ENCODE results near the gene POLR3E.

POLR3E gene

GRCh38 chr16:22337849-22338635, 40.8 kb downstream of the POLR3E start:
- H3K27me3 ChIP-seq (ENCODE audit: control insufficient read depth in 3 of 3, insufficient read depth in 3 of 3, low read depth in 1 of 3, low read length in 3 of 3) = no peaks in the 10 kb centered on the region
- H2BK120ac ChIP-seq (ENCODE audit: low read depth, low read length) = no peak overlapping the region
- H4K8ac ChIP-seq (ENCODE audit: low read depth, low read length) = no peak overlapping the region
- no peak overlapping the region for H3K27ac ChIP-seq (replicated peaks; ENCODE audit: low read length)
- H3K4me2 ChIP-seq (ENCODE audit: insufficient read depth, low read length, poor library complexity, severe bottlenecking) = no peak overlapping the region
- H2BK12ac ChIP-seq (ENCODE audit: low read length) = no peak overlapping the region
- no peak overlapping the region for H2AFZ ChIP-seq (ENCODE audit: low read length)
- H2AK5ac ChIP-seq (ENCODE audit: low read depth, low read length) = no peak overlapping the region
- no peak overlapping the region for H3K4me3 ChIP-seq (ENCODE audit: low read length in 2 of 2)
- no peak for DNase-seq (ENCODE audit: low spot score)
- no peak overlapping the region for H2BK5ac ChIP-seq (ENCODE audit: low read length)
- no peak overlapping the region for H3K4ac ChIP-seq (ENCODE audit: low read length)
- H4K91ac ChIP-seq (ENCODE audit: low read depth, low read length, poor library complexity) = no peak overlapping the region
- peaks cover 17 to 33% of the 10 kb centered on the region in 2 donors for H3K36me3 ChIP-seq (replicated peaks in 1 of 2; ENCODE audit: control insufficient read depth in 2 of 2, insufficient read depth in 2 of 2, low read length in 2 of 2)
- no CpG with 5 or more reads among the region's 4 CpGs for WGBS, 2 donors (ENCODE audit: extremely low coverage in 2 of 2, insufficient read length in 2 of 2, insufficient replicate concordance in 1 of 2)
- no peaks in the 10 kb centered on the region for H3K4me1 ChIP-seq (ENCODE audit: control insufficient read depth in 2 of 2, insufficient read depth in 1 of 2, low read depth in 1 of 2, low read length in 2 of 2)
- no peak overlapping the region for H3K23ac ChIP-seq (ENCODE audit: low read depth, low read length, poor library complexity)
- H3K9ac ChIP-seq (ENCODE audit: low read depth, low read length, poor library complexity) = no peak overlapping the region
- H3K14ac ChIP-seq (ENCODE audit: low read length) = no peak overlapping the region
- H3K18ac ChIP-seq (ENCODE audit: low read length) = no peak overlapping the region
- H2BK15ac ChIP-seq (ENCODE audit: low read length) = no peak overlapping the region
- H3K79me1 ChIP-seq (ENCODE audit: low read depth, low read length) = no peaks in the 10 kb centered on the region
- peaks cover 18 to 29% of the 10 kb centered on the region in 2 donors for H3K9me3 ChIP-seq (replicated peaks in 1 of 2; ENCODE audit: control insufficient read depth in 2 of 2, insufficient read depth in 1 of 2, low read depth in 1 of 2, low read length in 2 of 2)

GRCh38 chr16:22340945-22341344, 43.7 kb downstream of the POLR3E start:
- Histone ChIP-seq H3K27me3 (ENCODE audit: control insufficient read depth in 3 of 3, insufficient read depth in 3 of 3, low read depth in 1 of 3, low read length in 3 of 3) (no peaks in the 10 kb centered on the region), H3K4me2 (ENCODE audit: insufficient read depth, low read length, poor library complexity, severe bottlenecking) (no peak overlapping the region), H2BK120ac (ENCODE audit: low read depth, low read length) (no peak overlapping the region), H2AK5ac (ENCODE audit: low read depth, low read length) (no peak overlapping the region), H3K27ac (replicated peaks; ENCODE audit: low read length) (no peak overlapping the region), H4K91ac (ENCODE audit: low read depth, low read length, poor library complexity) (no peak overlapping the region), H3K4me1 (ENCODE audit: control insufficient read depth in 2 of 2, insufficient read depth in 1 of 2, low read depth in 1 of 2, low read length in 2 of 2) (no peaks in the 10 kb centered on the region), H2BK5ac (ENCODE audit: low read length) (no peak overlapping the region), H2BK12ac (ENCODE audit: low read length) (no peak overlapping the region), H3K79me1 (ENCODE audit: low read depth, low read length) (no peaks in the 10 kb centered on the region), H2BK15ac (ENCODE audit: low read length) (no peak overlapping the region), H4K8ac (ENCODE audit: low read depth, low read length) (no peak overlapping the region), H3K23ac (ENCODE audit: low read depth, low read length, poor library complexity) (no peak overlapping the region), H3K18ac (ENCODE audit: low read length) (no peak overlapping the region), H3K14ac (ENCODE audit: low read length) (no peak overlapping the region), H3K4ac (ENCODE audit: low read length) (no peak overlapping the region), H3K9ac (ENCODE audit: low read depth, low read length, poor library complexity) (no peak overlapping the region), H3K9me3 (replicated peaks in 1 of 2; ENCODE audit: control insufficient read depth in 2 of 2, insufficient read depth in 1 of 2, low read depth in 1 of 2, low read length in 2 of 2) (peaks cover 7 to 23% of the 10 kb centered on the region in 2 donors), H3K4me3 (ENCODE audit: low read length in 2 of 2) (no peak overlapping the region), H3K36me3 (replicated peaks in 1 of 2; ENCODE audit: control insufficient read depth in 2 of 2, insufficient read depth in 2 of 2, low read length in 2 of 2) (peaks cover 6 to 18% of the 10 kb centered on the region in 2 donors), H2AFZ (ENCODE audit: low read length) (no peak overlapping the region)
- no peak for DNase-seq (ENCODE audit: low spot score)

GRCh38 chr16:22342082-22342481, 44.9 kb downstream of the POLR3E start:
- H3K36me3 ChIP-seq (replicated peaks in 1 of 2; ENCODE audit: control insufficient read depth in 2 of 2, insufficient read depth in 2 of 2, low read length in 2 of 2) = peaks cover 7 to 23% of the 10 kb centered on the region in 2 donors
- DNase-seq (ENCODE audit: low spot score) = no peak
- H3K18ac ChIP-seq (ENCODE audit: low read length) = no peak overlapping the region
- no peak overlapping the region for H3K27ac ChIP-seq (replicated peaks; ENCODE audit: low read length)
- no peak overlapping the region for H2AFZ ChIP-seq (ENCODE audit: low read length)
- no peaks in the 10 kb centered on the region for H3K27me3 ChIP-seq (ENCODE audit: control insufficient read depth in 3 of 3, insufficient read depth in 3 of 3, low read depth in 1 of 3, low read length in 3 of 3)
- no peak overlapping the region for H3K4me2 ChIP-seq (ENCODE audit: insufficient read depth, low read length, poor library complexity, severe bottlenecking)
- H3K79me1 ChIP-seq (ENCODE audit: low read depth, low read length) = no peaks in the 10 kb centered on the region
- no peak overlapping the region for H3K4me3 ChIP-seq (ENCODE audit: low read length in 2 of 2)
- H3K14ac ChIP-seq (ENCODE audit: low read length) = no peak overlapping the region
- no peak overlapping the region for H3K9ac ChIP-seq (ENCODE audit: low read depth, low read length, poor library complexity)
- H2BK5ac ChIP-seq (ENCODE audit: low read length) = no peak overlapping the region
- no peak overlapping the region for H4K8ac ChIP-seq (ENCODE audit: low read depth, low read length)
- H2BK15ac ChIP-seq (ENCODE audit: low read length) = no peak overlapping the region
- no peak overlapping the region for H4K91ac ChIP-seq (ENCODE audit: low read depth, low read length, poor library complexity)
- no peak overlapping the region for H2AK5ac ChIP-seq (ENCODE audit: low read depth, low read length)
- H2BK120ac ChIP-seq (ENCODE audit: low read depth, low read length) = no peak overlapping the region
- H3K9me3 ChIP-seq (replicated peaks in 1 of 2; ENCODE audit: control insufficient read depth in 2 of 2, insufficient read depth in 1 of 2, low read depth in 1 of 2, low read length in 2 of 2) = peaks cover 1 to 12% of the 10 kb centered on the region in 2 donors
- H3K4ac ChIP-seq (ENCODE audit: low read length) = no peak overlapping the region
- H3K4me1 ChIP-seq (ENCODE audit: control insufficient read depth in 2 of 2, insufficient read depth in 1 of 2, low read depth in 1 of 2, low read length in 2 of 2) = no peaks in the 10 kb centered on the region
- no CpG with 5 or more reads among the region's 2 CpGs for WGBS, 2 donors (ENCODE audit: extremely low coverage in 2 of 2, insufficient read length in 2 of 2, insufficient replicate concordance in 1 of 2)
- no peak overlapping the region for H2BK12ac ChIP-seq (ENCODE audit: low read length)
- no peak overlapping the region for H3K23ac ChIP-seq (ENCODE audit: low read depth, low read length, poor library complexity)

GRCh38 chr16:22346483-22346882, 49.3 kb downstream of the POLR3E start:
- H2AK5ac ChIP-seq (ENCODE audit: low read depth, low read length) = no peak overlapping the region
- H2BK15ac ChIP-seq (ENCODE audit: low read length) = no peak overlapping the region
- H2AFZ ChIP-seq (ENCODE audit: low read length) = no peak overlapping the region
- no peak overlapping the region for H3K14ac ChIP-seq (ENCODE audit: low read length)
- no peaks in the 10 kb centered on the region for H3K9me3 ChIP-seq (replicated peaks in 1 of 2; ENCODE audit: control insufficient read depth in 2 of 2, insufficient read depth in 1 of 2, low read depth in 1 of 2, low read length in 2 of 2)
- DNase-seq (ENCODE audit: low spot score) = no peak
- H3K27ac ChIP-seq (replicated peaks; ENCODE audit: low read length) = no peak overlapping the region
- H4K8ac ChIP-seq (ENCODE audit: low read depth, low read length) = no peak overlapping the region
- H3K4me1 ChIP-seq (ENCODE audit: control insufficient read depth in 2 of 2, insufficient read depth in 1 of 2, low read depth in 1 of 2, low read length in 2 of 2) = no peaks in the 10 kb centered on the region
- no peaks in the 10 kb centered on the region for H3K27me3 ChIP-seq (ENCODE audit: control insufficient read depth in 3 of 3, insufficient read depth in 3 of 3, low read depth in 1 of 3, low read length in 3 of 3)
- no peak overlapping the region for H3K18ac ChIP-seq (ENCODE audit: low read length)
- H3K79me1 ChIP-seq (ENCODE audit: low read depth, low read length) = no peaks in the 10 kb centered on the region
- H3K23ac ChIP-seq (ENCODE audit: low read depth, low read length, poor library complexity) = no peak overlapping the region
- H3K4ac ChIP-seq (ENCODE audit: low read length) = no peak overlapping the region
- no peak overlapping the region for H4K91ac ChIP-seq (ENCODE audit: low read depth, low read length, poor library complexity)
- H2BK120ac ChIP-seq (ENCODE audit: low read depth, low read length) = no peak overlapping the region
- H3K4me3 ChIP-seq (ENCODE audit: low read length in 2 of 2) = no peak overlapping the region
- no peak overlapping the region for H2BK12ac ChIP-seq (ENCODE audit: low read length)
- H3K4me2 ChIP-seq (ENCODE audit: insufficient read depth, low read length, poor library complexity, severe bottlenecking) = no peak overlapping the region
- no peak overlapping the region for H3K9ac ChIP-seq (ENCODE audit: low read depth, low read length, poor library complexity)
- H3K36me3 ChIP-seq (replicated peaks in 1 of 2; ENCODE audit: control insufficient read depth in 2 of 2, insufficient read depth in 2 of 2, low read length in 2 of 2) = peaks cover 22 to 56% of the 10 kb centered on the region in 2 donors
- H2BK5ac ChIP-seq (ENCODE audit: low read length) = no peak overlapping the region
- no CpG with 5 or more reads among the region's 9 CpGs for WGBS, 2 donors (ENCODE audit: extremely low coverage in 2 of 2, insufficient read length in 2 of 2, insufficient replicate concordance in 1 of 2)
